ENCODE results near the gene ADAM15. TPM values are rescaled to one million over a fixed set of nuclear protein-coding genes. Genes with fewer than 3 reads are reported as not detected.

Gene ADAM15
- total and polyA plus RNA-seq, 2 donors (not counting 1 experiment from before 2014, with no cell fraction given), result 14.6 to 28.4 TPM

GRCh38 chr1:155017946-155018316 lies 33.2 kb upstream of the ADAM15 start:
- peak overlapping the region; percentile 9 to 68 (median 49) for H3K4me3 ChIP-seq (ENCODE audit: control extremely low read depth in 1 of 5, extremely low read depth in 1 of 5, insufficient read depth in 1 of 5, low read depth in 2 of 5, low read length in 4 of 5)

More at GRCh38 chr1:155017946-155018316, 33.2 kb upstream of the ADAM15 start:
- no peaks in the 10 kb centered on the region for H3K27me3 Mint-ChIP-seq
- ChIA-PET CTCF (interaction anchor here (0.6 to 17.4 kb wide), 36 partner anchors 8 to 458 kb away, joined by 3 to 295 read pairs (median 6); partner anchors contain the start of genes ADAM15, CKS1B, FLAD1 and KRTCAP2), POLR2A (interaction anchor here (0.8 to 6.0 kb wide), 8 partner anchors 10 to 82 kb away, joined by 3 to 74 read pairs (median 7); partner anchors contain the start of genes CKS1B, PBXIP1, PMVK and ZBTB7B)
- Histone ChIP-seq H3K27me3 (replicated peaks in 1 of 4; ENCODE audit: control extremely low read depth in 1 of 4, control insufficient read depth in 3 of 4, insufficient read depth in 4 of 4, low read length in 3 of 4) (no peaks in the 10 kb centered on the region), H3K4me1 (ENCODE audit: control insufficient read depth in 2 of 2, insufficient read depth in 2 of 2, low read length in 2 of 2) (peaks cover 47 to 61% of the 10 kb centered on the region in 2 donors), H2AFZ (ENCODE audit: insufficient read depth, low read depth, low read length, poor library complexity, severe bottlenecking) (peak overlapping the region; percentile 40), H4K20me1 (ENCODE audit: control insufficient read depth, insufficient read depth, low read length, poor library complexity, severe bottlenecking) (peaks cover 10% of the 10 kb centered on the region), H3K4me2 (replicated peaks; ENCODE audit: low read depth, low read length, poor library complexity, severe bottlenecking) (peak overlapping the region; percentile 92), H3K36me3 (replicated peaks in 1 of 2; ENCODE audit: control extremely low read depth in 1 of 2, control insufficient read depth in 1 of 2, extremely low read depth in 1 of 2, insufficient read depth in 2 of 2, low read length in 1 of 2) (peaks cover 0 to 19% of the 10 kb centered on the region in 2 experiments), H3K9ac (ENCODE audit: low read length) (peak overlapping the region; percentile 69), H3K27ac (ENCODE audit: low read length in 2 of 2) (peak overlapping the region; percentile 88 to 89), H3K79me2 (ENCODE audit: control insufficient read depth, insufficient read depth, low read length) (peaks cover 3% of the 10 kb centered on the region), H3K9me3 (ENCODE audit: control extremely low read depth in 1 of 3, control insufficient read depth in 2 of 3, insufficient read depth in 1 of 3, low read length in 2 of 3) (peaks cover 0 to 2% (median 0%) of the 10 kb centered on the region in 3 donors)
- no peak for ATAC-seq (ENCODE audit: low read depth)
- WGBS (ENCODE audit: insufficient coverage), result 62% methylated on average over 3 of the region's 6 CpGs
- TF ChIP-seq EZH2 (IDR thresholded peaks at IDR 0.05; ENCODE audit: borderline replicate concordance, insufficient read depth, low read depth, low read length, poor library complexity, severe bottlenecking), result no peak
- no peak for TF ChIP-seq CTCF (IDR thresholded peaks at IDR 0.05)
- DNase-seq, result no peak
- no peaks in the 10 kb centered on the region for H3K9me3 Mint-ChIP-seq (ENCODE audit: insufficient read depth)
- peaks cover 62% of the 10 kb centered on the region for H3K4me1 Mint-ChIP-seq
- peak overlapping the region; percentile 93 for H3K27ac Mint-ChIP-seq
- H3K4me3 Mint-ChIP-seq, result peak overlapping the region; percentile 84
- intact Hi-C loops (cut with micrococcal nuclease), result loop anchor here (1.0 to 2.0 kb wide), 10 partner anchors 12 to 459 kb away; partner anchors contain the start of genes ADAM15, CKS1B, FLAD1 and PBXIP1
